HCT116 (cell line): ENCODE measurements around the gene TM6SF1. TPM values are rescaled to one million over a fixed set of nuclear protein-coding genes. Genes with fewer than 3 reads are reported as not detected.

Experiments used
- ATAC-seq: fragments of 200-7000 bp; cut with Tn5 transposase; 2 replicates; pipeline ENCODE4 v1.9.1; 2020; ENCODE audit warnings: mild to moderate bottlenecking, moderate library complexity
- BruUV-seq: library from RNA; stranded (reverse); fragments of 400-500 nt; replicated peaks from 2 replicates; lab custom pipeline; 2021; lab: Mats Ljungman, UMichigan
- CTCF ChIA-PET: fragments of 300-600 bp; sonication (Branson Sonifier 250); formaldehyde crosslinking; loops from one replicate; lab custom pipeline; 2021; ENCODE audit warnings: antibody characterized with exemption; lab: Charles Lee
- POLR2A ChIA-PET: fragments of 300-600, 350-600 bp; sonication (Branson Sonifier 250); formaldehyde crosslinking; loops from one replicate; lab custom pipeline; 2021; ENCODE audit warnings: antibody characterized with exemption; lab: Charles Lee
- RAD21 ChIA-PET, 2 experiments: fragments of 300-600 bp; sonication (Branson Sonifier 250); formaldehyde crosslinking; loops; one replicate each; lab custom pipeline; 2023; ENCODE audit warnings: low total read pairs in 2 of 2; ENCODE audit not compliant: uncharacterized antibody in 2 of 2, unreplicated experiment in 2 of 2, low non-redundant PET in 1 of 2; lab: Charles Lee
- DNase-seq: peaks from one replicate; pipeline ENCODE4 v3.0.0-alpha.2; 2010; ENCODE audit warnings: low read depth, low spot score
- H2AFZ ChIP-seq: fragments of 200-600 bp; shearing (Covaris generic), sonication (generic); 2 replicates; pipeline ENCODE4 v1.6.1; 2017; ENCODE audit warnings: low read depth, mixed run types, mixed read lengths, antibody characterized with exemption, low read length; ENCODE audit not compliant: poor library complexity, severe bottlenecking
- H3K27ac ChIP-seq: 2 replicates; pipeline ENCODE4 v1.5.1; 2012; ENCODE audit warnings: low read depth, low read length
- H3K27me3 ChIP-seq: fragments of 200-600 bp; sonication (generic); 2 replicates; pipeline ENCODE4 v1.6.1; 2016; ENCODE audit warnings: mixed run types, low read length, mixed read lengths; ENCODE audit not compliant: insufficient read depth
- H3K36me3 ChIP-seq, 2 experiments: fragments of 200-500 bp in 1 of 2; fragments of 200-600 bp in 1 of 2; sonication (Bioruptor generic) in 1 of 2; sonication (generic) in 1 of 2; 2 replicates each; pipeline versions ENCODE4 v1.5.1 to v1.6.1; 2014 to 2016; ENCODE audit warnings: low read length in 2 of 2, inconsistent platforms in 1 of 2, mixed read lengths in 1 of 2, mixed run types in 1 of 2; ENCODE audit not compliant: insufficient read depth in 2 of 2, control insufficient read depth in 1 of 2
- H3K4me1 ChIP-seq, 2 experiments: fragments of 200-600 bp in 1 of 2; sonication (generic) in 1 of 2; 2 replicates each; pipeline versions ENCODE4 v1.5.1 to v1.6.1; 2012 to 2017; ENCODE audit warnings: low read length in 2 of 2, inconsistent platforms in 1 of 2, mild to moderate bottlenecking in 1 of 2, mixed read lengths in 1 of 2, mixed run types in 1 of 2, moderate library complexity in 1 of 2; ENCODE audit not compliant: insufficient read depth in 2 of 2, control insufficient read depth in 1 of 2
- H3K4me2 ChIP-seq: fragments of 200-600 bp; sonication (generic); 2 replicates; pipeline ENCODE4 v1.6.1; 2017; ENCODE audit warnings: mixed run types, low read length, mixed read lengths
- H3K4me3 ChIP-seq, 2 experiments: fragments of 200-600 bp in 1 of 2; sonication (generic) in 1 of 2; replicated peaks in 1 of 2; 2 replicates each; pipeline ENCODE4 v1.5.1; 2011 to 2016; ENCODE audit warnings: low read length in 2 of 2, control low read depth in 1 of 2, low read depth in 1 of 2, mild to moderate bottlenecking in 1 of 2, mixed read lengths in 1 of 2, mixed run types in 1 of 2
- H3K79me2 ChIP-seq: fragments of 200-600 bp; sonication (generic); 2 replicates; pipeline ENCODE4 v1.6.1; 2017; ENCODE audit warnings: mild to moderate bottlenecking, mixed run types, low read length, moderate library complexity, mixed read lengths; ENCODE audit not compliant: insufficient read depth
- H3K9ac ChIP-seq: fragments of 200-600 bp; sonication (generic); 2 replicates; pipeline ENCODE4 v1.6.1; 2016; ENCODE audit warnings: low read length, mixed read lengths
- H3K9me2 ChIP-seq: fragments of 200-600 bp; sonication (generic), shearing (Covaris generic); 2 replicates; pipeline ENCODE4 v1.6.1; 2017; ENCODE audit warnings: mixed run types, mild to moderate bottlenecking, moderate library complexity; ENCODE audit not compliant: insufficient read depth
- H3K9me3 ChIP-seq, 2 experiments: fragments of 200-500 bp in 1 of 2; fragments of 200-600 bp in 1 of 2; sonication (Bioruptor generic) in 1 of 2; sonication (generic) in 1 of 2; 2 replicates each; pipeline ENCODE4 v1.6.1; 2014 to 2017; ENCODE audit warnings: low read length in 2 of 2, mixed read lengths in 2 of 2, inconsistent platforms in 1 of 2, low read depth in 1 of 2, mild to moderate bottlenecking in 1 of 2, mixed run types in 1 of 2, moderate library complexity in 1 of 2; ENCODE audit not compliant: control insufficient read depth in 1 of 2, insufficient read depth in 1 of 2
- H4K20me1 ChIP-seq: fragments of 200-600 bp; sonication (generic), shearing (Covaris generic); 2 replicates; pipeline ENCODE4 v1.6.1; 2017; ENCODE audit warnings: mixed run types, mild to moderate bottlenecking, moderate library complexity; ENCODE audit not compliant: insufficient read depth
- ATF3 ChIP-seq: IDR thresholded peaks from 2 replicates; pipeline ENCODE4 v1.6.1; 2012
- CEBPB ChIP-seq: IDR thresholded peaks from 2 replicates; pipeline ENCODE4 v1.6.1; 2012; ENCODE audit warnings: low read depth
- EGR1 ChIP-seq: IDR thresholded peaks from 2 replicates; pipeline ENCODE4 v1.6.1; 2012; ENCODE audit warnings: low read depth
- ELF1 ChIP-seq: IDR thresholded peaks from 2 replicates; pipeline ENCODE4 v1.6.1; 2012; ENCODE audit warnings: low read depth, borderline replicate concordance
- JUND ChIP-seq: IDR thresholded peaks from 2 replicates; pipeline ENCODE4 v1.6.1; 2012
- POLR2A ChIP-seq: IDR thresholded peaks from 2 replicates; pipeline ENCODE4 v1.7.0; 2011; ENCODE audit warnings: borderline replicate concordance; ENCODE audit not compliant: insufficient read depth, insufficient read length; ENCODE audit errors: extremely low read depth
- POLR2AphosphoS5 ChIP-seq: IDR thresholded peaks from 2 replicates; pipeline ENCODE4 v1.6.1; 2011; ENCODE audit warnings: mild to moderate bottlenecking, low read depth, low read length, moderate library complexity
- YY1 ChIP-seq: IDR thresholded peaks from 2 replicates; pipeline ENCODE4 v1.6.1; 2011; ENCODE audit warnings: low read length, low read depth, moderate library complexity, mild to moderate bottlenecking; ENCODE audit not compliant: insufficient replicate concordance; ENCODE audit errors: extremely low read depth
- ZFX ChIP-seq: fragments of 450-650 bp; IDR thresholded peaks from 2 replicates; pipeline ENCODE4 v1.6.1; 2017
- ZNF274 ChIP-seq: fragments of 200-500 bp; sonication (Bioruptor generic); IDR thresholded peaks from 2 replicates; pipeline ENCODE4 v1.6.1; 2014; ENCODE audit warnings: mild to moderate bottlenecking, low read depth, low read length, inconsistent platforms
- intact Hi-C: fragments of 100-400 bp; cut with micrococcal nuclease; formaldehyde crosslinking; loops from 2 replicates; pipeline ENCODE4 v1.10.0; 2022
- total RNA-seq: library from RNA; stranded (reverse); gene quantifications from one replicate; pipeline ENCODE4 v1.2.1, GENCODE V29; 2021; ENCODE audit not compliant: unreplicated experiment

The TM6SF1 gene
- total RNA-seq, 1 experiment from 2014 or later = not detected

GRCh38 chr15:83064859-83065258 is 42.6 kb upstream of the TM6SF1 start:
- Histone ChIP-seq H3K9me2 (no peaks in the 10 kb centered on the region), H3K9me3 (no peaks in the 10 kb centered on the region), H3K36me3 (peaks cover 2 to 20% of the 10 kb centered on the region in 2 experiments; a peak in 2 of 4 replicates), H3K9ac (peak overlapping the region; percentile 90; the same call in 1 of the 2 replicates), H3K4me1 (peaks cover 9 to 22% of the 10 kb centered on the region in 2 experiments; a peak in 3 of 4 replicates), H3K4me3 (peak overlapping the region in 1 of 2 experiments; percentile 91; a peak in 3 of 4 replicates), H3K4me2 (peak overlapping the region; percentile 87), H4K20me1 (peaks cover 12% of the 10 kb centered on the region; the same call in 1 of the 2 replicates), H2AFZ (no peak overlapping the region), H3K79me2 (peaks cover 71% of the 10 kb centered on the region)
- POLR2A ChIA-PET = no interaction called here
- CTCF ChIA-PET = no interaction called here
- intact Hi-C loops = loop anchor here (5.0 kb wide), 1 partner anchor 318 kb away; no protein-coding TSS in a partner anchor
- ATAC-seq (no peak), DNase-seq (no peak)
- no TSS peak for BruUV-seq
- no peak for TF ChIP-seq ZFX
- TF ChIP-seq, all 23 proteins: peak for 0
- no peak overlapping the region for H3K27ac ChIP-seq
- RAD21 ChIA-PET = no interaction called here
- H3K27me3 ChIP-seq = no peaks in the 10 kb centered on the region

- ChIA-PET CTCF (no interaction called here), RAD21 (no interaction called here), POLR2A (no interaction called here)
- Histone ChIP-seq H3K9me2 (no peaks in the 10 kb centered on the region), H3K79me2 (peaks cover 65% of the 10 kb centered on the region), H3K9me3 (no peaks in the 10 kb centered on the region), H3K4me3 (peak overlapping the region; percentile 66 to 91), H2AFZ (no peak overlapping the region), H3K27me3 (no peaks in the 10 kb centered on the region), H3K27ac (no peak overlapping the region), H4K20me1 (peaks cover 12% of the 10 kb centered on the region; the same call in 1 of the 2 replicates), H3K36me3 (peaks cover 2 to 20% of the 10 kb centered on the region in 2 experiments; a peak in 2 of 4 replicates), H3K4me2 (peak overlapping the region; percentile 87), H3K4me1 (peaks cover 9 to 22% of the 10 kb centered on the region in 2 experiments; a peak in 3 of 4 replicates), H3K9ac (peak overlapping the region; percentile 90)
- intact Hi-C loops = no loop called here
- TSS peak; percentile 50 for BruUV-seq
- no peak for DNase-seq
- no peak for TF ChIP-seq POLR2AphosphoS5
- TF ChIP-seq ZNF274 = no peak
- TF ChIP-seq CEBPB = no peak
- no peak for TF ChIP-seq YY1
- TF ChIP-seq POLR2A = no peak
- TF ChIP-seq ATF3 = no peak
- TF ChIP-seq ELF1 = no peak
- TF ChIP-seq EGR1 = no peak
- no peak for TF ChIP-seq JUND
- no peak for ATAC-seq
Measured at GRCh38 chr15:83065431-83065830, 42.0 kb upstream of the TM6SF1 start.
